Loucy (cell line): ENCODE results near the gene PAXIP1.

Source experiments
- H2AFZ ChIP-seq: fragments of 200-600 bp; sonication (generic); 2 replicates; pipeline ENCODE4 v1.6.0; 2016; ENCODE audit warnings: antibody characterized with exemption, mild to moderate bottlenecking, low read length, moderate library complexity
- H3F3A ChIP-seq: fragments of 200-600 bp; 2 replicates; pipeline ENCODE4 v1.6.0; 2016; ENCODE audit warnings: antibody characterized with exemption, low read depth, mild to moderate bottlenecking
- H3K27me3 ChIP-seq: fragments of 200-600 bp; sonication (generic); 2 replicates; pipeline ENCODE4 v1.6.1; 2014; ENCODE audit warnings: low read length, mild to moderate bottlenecking; ENCODE audit not compliant: insufficient read depth, poor library complexity, severe bottlenecking
- H3K36me3 ChIP-seq: fragments of 200-600 bp; sonication (generic); 2 replicates; pipeline ENCODE4 v1.6.1; 2016; ENCODE audit warnings: low read length; ENCODE audit not compliant: insufficient read depth
- H3K4me1 ChIP-seq: fragments of 200-600 bp; sonication (generic); 2 replicates; pipeline ENCODE4 v1.5.1; 2014; ENCODE audit warnings: low read length, mild to moderate bottlenecking; ENCODE audit not compliant: insufficient read depth, poor library complexity, severe bottlenecking
- H3K4me2 ChIP-seq: fragments of 200-600 bp; sonication (generic); 2 replicates; pipeline ENCODE4 v1.6.0; 2014; ENCODE audit warnings: antibody characterized with exemption, low read length, low read depth, mild to moderate bottlenecking; ENCODE audit not compliant: poor library complexity, severe bottlenecking
- H3K4me3 ChIP-seq: fragments of 200-600 bp; sonication (generic); 2 replicates; pipeline ENCODE4 v1.5.1; 2014; ENCODE audit warnings: low read length, mild to moderate bottlenecking, mixed read lengths; ENCODE audit not compliant: poor library complexity, severe bottlenecking
- H3K79me2 ChIP-seq: fragments of 200-600 bp; sonication (generic); 2 replicates; pipeline ENCODE4 v1.6.1; 2014; ENCODE audit warnings: low read length; ENCODE audit not compliant: insufficient read depth
- H3K9ac ChIP-seq: fragments of 200-600 bp; sonication (generic); 2 replicates; pipeline ENCODE4 v1.6.0; 2014; ENCODE audit warnings: mild to moderate bottlenecking, low read depth, low read length, moderate library complexity; ENCODE audit not compliant: poor library complexity, severe bottlenecking
- H3K9me2 ChIP-seq: fragments of 200-600 bp; sonication (generic); replicated peaks from 2 replicates; pipeline ENCODE4 v1.6.1; 2016; ENCODE audit warnings: low read depth, low read length, mixed read lengths
- H3K9me3 ChIP-seq: fragments of 200-600 bp; sonication (generic); 2 replicates; pipeline ENCODE4 v1.6.1; 2014; ENCODE audit warnings: mild to moderate bottlenecking, antibody characterized with exemption, low read length, low read depth; ENCODE audit not compliant: insufficient read depth
- H4K20me1 ChIP-seq: fragments of 200-600 bp; sonication (generic); 2 replicates; pipeline ENCODE4 v1.6.0; 2014; ENCODE audit warnings: antibody characterized with exemption, low read length, mild to moderate bottlenecking; ENCODE audit not compliant: insufficient read depth, poor library complexity, severe bottlenecking
- EZH2phosphoT487 ChIP-seq: fragments of 200-600 bp; IDR thresholded peaks from 2 replicates; pipeline ENCODE4 v1.6.1; 2018; ENCODE audit warnings: antibody characterized with exemption, mild to moderate bottlenecking, moderate library complexity, borderline replicate concordance
- TF ChIP-seq, protein P1 (sequence below): fragments of 200-600 bp; sonication (generic); conservative IDR thresholded peaks from 2 replicates; pipeline ENCODE4 v1.5.1; 2014; ENCODE audit warnings: mild to moderate bottlenecking, antibody characterized with exemption, low read length

PAXIP1 gene

DNA sequence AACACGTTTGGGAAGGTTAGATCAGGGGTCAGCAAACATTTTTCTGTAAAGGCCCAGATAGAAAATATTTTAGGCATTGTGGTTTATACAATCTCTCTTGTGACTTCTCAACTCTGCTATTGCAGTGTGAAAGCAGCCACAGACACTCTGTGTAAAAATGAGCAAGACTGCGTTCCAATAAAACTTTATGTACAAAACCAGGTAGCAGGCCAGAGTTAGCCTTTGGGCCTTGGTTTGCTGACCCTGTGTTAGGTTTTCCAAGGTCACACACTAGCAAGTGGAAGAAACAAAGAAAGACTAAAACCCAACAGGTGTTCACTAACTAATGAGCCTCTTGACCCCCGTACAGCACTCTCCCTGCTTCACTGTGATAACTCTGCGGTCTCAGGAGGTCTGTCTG is 14.9 kb upstream of the PAXIP1 start:
- H3K9ac ChIP-seq, result no peak overlapping the region
- TF ChIP-seq EZH2phosphoT487, result no peak
- TF ChIP-seq, protein P1, sequence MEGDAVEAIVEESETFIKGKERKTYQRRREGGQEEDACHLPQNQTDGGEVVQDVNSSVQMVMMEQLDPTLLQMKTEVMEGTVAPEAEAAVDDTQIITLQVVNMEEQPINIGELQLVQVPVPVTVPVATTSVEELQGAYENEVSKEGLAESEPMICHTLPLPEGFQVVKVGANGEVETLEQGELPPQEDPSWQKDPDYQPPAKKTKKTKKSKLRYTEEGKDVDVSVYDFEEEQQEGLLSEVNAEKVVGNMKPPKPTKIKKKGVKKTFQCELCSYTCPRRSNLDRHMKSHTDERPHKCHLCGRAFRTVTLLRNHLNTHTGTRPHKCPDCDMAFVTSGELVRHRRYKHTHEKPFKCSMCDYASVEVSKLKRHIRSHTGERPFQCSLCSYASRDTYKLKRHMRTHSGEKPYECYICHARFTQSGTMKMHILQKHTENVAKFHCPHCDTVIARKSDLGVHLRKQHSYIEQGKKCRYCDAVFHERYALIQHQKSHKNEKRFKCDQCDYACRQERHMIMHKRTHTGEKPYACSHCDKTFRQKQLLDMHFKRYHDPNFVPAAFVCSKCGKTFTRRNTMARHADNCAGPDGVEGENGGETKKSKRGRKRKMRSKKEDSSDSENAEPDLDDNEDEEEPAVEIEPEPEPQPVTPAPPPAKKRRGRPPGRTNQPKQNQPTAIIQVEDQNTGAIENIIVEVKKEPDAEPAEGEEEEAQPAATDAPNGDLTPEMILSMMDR, result no peak
- no peaks in the 10 kb centered on the region for H3K4me1 ChIP-seq
- no peak overlapping the region for H2AFZ ChIP-seq
- no peaks in the 10 kb centered on the region for H3K27me3 ChIP-seq
- H3K4me3 ChIP-seq, result no peak overlapping the region
- H3K9me2 ChIP-seq, result no peaks in the 10 kb centered on the region
- H3F3A ChIP-seq, result no peaks in the 10 kb centered on the region
- H3K36me3 ChIP-seq, result no peaks in the 10 kb centered on the region
- H3K9me3 ChIP-seq, result no peaks in the 10 kb centered on the region
- H3K4me2 ChIP-seq, result no peak overlapping the region
- no peaks in the 10 kb centered on the region for H3K79me2 ChIP-seq
- no peaks in the 10 kb centered on the region for H4K20me1 ChIP-seq

DNA sequence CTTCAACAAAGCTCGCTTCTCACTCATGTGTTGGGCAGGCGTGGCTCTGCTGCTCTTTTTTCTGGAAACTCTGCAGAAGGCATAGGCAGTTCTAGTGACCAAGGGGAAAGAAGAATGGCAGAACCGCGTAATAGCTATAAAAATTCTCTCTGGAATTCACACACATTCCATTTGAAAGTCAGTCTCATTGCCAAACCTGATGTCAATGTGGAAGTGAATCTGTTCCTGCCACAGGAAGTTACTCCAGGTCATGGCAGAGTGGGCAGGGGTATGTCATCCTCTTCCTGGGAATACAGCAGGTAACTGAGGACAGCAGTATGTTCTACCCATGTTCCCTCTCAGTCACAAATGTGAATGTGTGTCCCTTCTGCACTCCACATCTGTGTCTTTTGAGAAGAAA is 8.2 kb upstream of the PAXIP1 start:
- Histone ChIP-seq H3K36me3 (no peaks in the 10 kb centered on the region), H3K9me2 (no peaks in the 10 kb centered on the region), H3K4me3 (no peak overlapping the region), H3K27me3 (no peaks in the 10 kb centered on the region), H3K4me1 (no peaks in the 10 kb centered on the region), H3K9me3 (no peaks in the 10 kb centered on the region), H4K20me1 (no peaks in the 10 kb centered on the region), H2AFZ (no peak overlapping the region), H3K4me2 (no peak overlapping the region), H3K9ac (no peak overlapping the region), H3F3A (peaks cover 7% of the 10 kb centered on the region; the same call in 1 of the 2 replicates), H3K79me2 (no peaks in the 10 kb centered on the region)
- TF ChIP-seq, protein P1, result no peak
- no peak for TF ChIP-seq EZH2phosphoT487

DNA sequence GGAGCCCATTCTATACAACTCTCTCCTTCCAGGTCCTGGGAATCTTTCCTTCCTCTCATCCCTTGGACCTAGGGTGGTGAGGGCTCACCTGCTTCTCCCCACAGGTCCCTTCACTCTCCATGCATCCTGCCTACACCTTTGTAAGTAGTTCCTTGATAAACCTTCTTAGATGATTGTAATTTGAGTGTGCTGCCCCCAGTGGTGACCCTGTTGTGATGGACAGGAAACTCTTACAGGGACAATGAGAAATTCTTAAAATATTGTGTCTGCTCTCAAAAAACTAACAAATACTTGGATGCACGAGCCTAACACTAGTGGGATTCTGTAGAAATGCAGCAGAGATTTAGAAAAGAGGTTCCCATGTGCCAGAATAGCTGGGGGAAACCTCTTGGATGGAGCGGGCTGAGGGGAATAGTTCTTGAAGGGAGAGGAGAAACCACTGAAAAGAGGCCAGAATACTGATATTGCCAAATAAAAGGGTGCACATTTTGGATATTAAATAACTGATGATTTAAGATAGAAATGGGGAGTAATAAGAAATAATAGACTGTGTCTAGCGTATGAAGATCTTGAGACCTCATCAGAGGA is 6.7 kb upstream of the PAXIP1 start:
- TF ChIP-seq EZH2phosphoT487, result no peak
- TF ChIP-seq, protein P1, result peak; percentile 85
- Histone ChIP-seq H3K4me3 (no peak overlapping the region), H3K9me2 (no peaks in the 10 kb centered on the region), H4K20me1 (peaks cover 3% of the 10 kb centered on the region), H3F3A (peaks cover 7% of the 10 kb centered on the region; the same call in 1 of the 2 replicates), H3K4me2 (no peak overlapping the region), H3K4me1 (peaks cover 4% of the 10 kb centered on the region), H3K9me3 (no peaks in the 10 kb centered on the region), H3K27me3 (no peaks in the 10 kb centered on the region), H3K36me3 (no peaks in the 10 kb centered on the region), H2AFZ (0 out of 2 replicates have a peak overlapping the region, but pooled peaks have one; percentile 20), H3K79me2 (peaks cover 12% of the 10 kb centered on the region), H3K9ac (no peak overlapping the region)
